HepG2 (cell line): Measurements from ENCODE around the gene FBH1. TPM values are rescaled to one million over a fixed set of nuclear protein-coding genes. Genes with fewer than 3 reads are reported as not detected.

ENCODE experiments used
- ATAC-seq: fragments of 200-7000 bp; cut with Tn5 transposase; 3 replicates; pipeline ENCODE4 v1.9.1; 2020; ENCODE audit warnings: mild to moderate bottlenecking, moderate library complexity
- BruUV-seq: library from RNA; stranded (reverse); fragments of 400-500 nt; replicated peaks from 2 replicates; lab custom pipeline; 2021; lab: Mats Ljungman, UMichigan
- CTCF ChIA-PET: fragments of 300-600 bp; formaldehyde crosslinking; extraction: SDS; loops from one replicate; lab custom pipeline; 2021; ENCODE audit warnings: low total read pairs, inconsistent platforms, low intra/inter-chr PET ratio; lab: Yijun Ruan, JAX
- POLR2A ChIA-PET: fragments of 350-600 bp; sonication (Branson Sonifier 250); formaldehyde crosslinking; loops from one replicate; lab custom pipeline; 2020; ENCODE audit warnings: antibody characterized with exemption, inconsistent platforms; lab: Yijun Ruan, JAX
- DNase-seq: peaks from one replicate; pipeline ENCODE4 v3.0.0-alpha.2; 2015; ENCODE audit warnings: low spot score
- FAIRE-seq: peaks from 3 replicates; lab custom pipeline; 2011; peaks lifted over from hg19 to GRCh38; lab: Jason Lieb, UNC
- H2AFZ ChIP-seq: one replicate; pipeline ENCODE4 v1.6.1; 2011; ENCODE audit warnings: low read length, inconsistent platforms
- H3K27ac ChIP-seq: fragments of 300-600 bp; 3 replicates; pipeline ENCODE4 v1.8.0; 2011; ENCODE audit warnings: mixed run types, mild to moderate bottlenecking, mixed read lengths, low read length, inconsistent platforms; ENCODE audit not compliant: insufficient read depth; ENCODE audit errors: extremely low read length
- H3K27me3 ChIP-seq, 2 experiments: fragments of 200-600 bp in 1 of 2; 2 replicates in 1 of 2; 3 replicates in 1 of 2; pipeline versions ENCODE4 v1.6.0 to v1.8.0; 2011; ENCODE audit warnings: low read length in 2 of 2, mild to moderate bottlenecking in 2 of 2, moderate library complexity in 2 of 2, inconsistent platforms in 1 of 2; ENCODE audit not compliant: insufficient read depth in 2 of 2, control insufficient read depth in 1 of 2
- H3K36me3 ChIP-seq, 2 experiments: fragments of 200-600 bp in 1 of 2; replicated peaks in 1 of 2; 2 replicates in 1 of 2; 3 replicates in 1 of 2; pipeline versions ENCODE4 v1.5.1 to v1.8.0; 2011; ENCODE audit warnings: low read length in 2 of 2, inconsistent platforms in 1 of 2; ENCODE audit not compliant: insufficient read depth in 2 of 2, control insufficient read depth in 1 of 2
- H3K4me1 ChIP-seq: 2 replicates; pipeline ENCODE4 v1.5.1; 2012; ENCODE audit warnings: low read length, inconsistent platforms; ENCODE audit not compliant: insufficient read depth
- H3K4me2 ChIP-seq: 2 replicates; pipeline ENCODE4 v1.6.0; 2011; ENCODE audit warnings: low read depth, low read length, inconsistent platforms
- H3K4me3 ChIP-seq, 3 experiments: fragments of 200-600 bp in 1 of 3; sonication (generic), shearing (Covaris generic) in 1 of 3; replicated peaks in 1 of 3; 2 replicates each; pipeline ENCODE4 v1.5.1; 2011 to 2016; ENCODE audit warnings: low read length in 3 of 3, inconsistent platforms in 2 of 3, low read depth in 2 of 3, mild to moderate bottlenecking in 2 of 3, control low read depth in 1 of 3, mixed read lengths in 1 of 3; ENCODE audit not compliant: insufficient read depth in 1 of 3
- H3K79me2 ChIP-seq: one replicate; pipeline ENCODE4 v1.6.1; 2011; ENCODE audit warnings: low read length, inconsistent platforms; ENCODE audit not compliant: insufficient read depth
- H3K9ac ChIP-seq: 2 replicates; pipeline ENCODE4 v1.6.0; 2011; ENCODE audit warnings: mild to moderate bottlenecking, low read depth, low read length, inconsistent platforms; ENCODE audit not compliant: insufficient read depth
- H3K9me3 ChIP-seq: 2 replicates; pipeline ENCODE4 v1.5.1; 2012; ENCODE audit warnings: mild to moderate bottlenecking, low read length
- H4K20me1 ChIP-seq: 2 replicates; pipeline ENCODE4 v1.6.0; 2011; ENCODE audit warnings: inconsistent platforms, mild to moderate bottlenecking, low read length, moderate library complexity; ENCODE audit not compliant: insufficient read depth
- TIGD3 ChIP-seq: sonication (generic); formaldehyde crosslinking; IDR thresholded peaks from 2 replicates; pipeline ENCODE4 v1.5.1; 2020; ENCODE audit warnings: mild to moderate bottlenecking, missing genetic modification reagents, borderline replicate concordance
- ZFAT ChIP-seq: sonication (generic); formaldehyde crosslinking; conservative IDR thresholded peaks from 2 replicates; pipeline ENCODE4 v1.8.1; 2023; ENCODE audit warnings: missing genetic modification reagents, inconsistent platforms
- WGBS: methylation state at CpG from one replicate; pipeline ENCODE4 v1.1.6; 2017; ENCODE audit warnings: low lambda C conversion rate; 5-methylcytosine and 5-hydroxymethylcytosine counted together
- in situ Hi-C: cut with HindIII; loops from 2 replicates; pipeline ENCODE4 v1.10.0; 2017; ENCODE audit warnings: low pct_unique_long_range_greater_than_20kb; ENCODE audit not compliant: extremely low pct_ligation_motif_present
- intact Hi-C: fragments of 100-400 bp; cut with micrococcal nuclease; formaldehyde crosslinking; loops from one replicate; pipeline ENCODE4 v1.10.0; 2022; ENCODE audit not compliant: unreplicated experiment
- polyA plus RNA-seq, 8 experiments: library from polyadenylated mRNA; depleted of rRNA in 3 of 8; stranded (reverse) in 7 of 8; unstranded in 1 of 8; fragments of >200 nt; fragmentation: Illumina TruSeq in 4 of 8; extraction: Trizol in 4 of 8; gene quantifications; 2 replicates each; pipeline versions ENCODE4 v1.2.1 to v1.2.3, GENCODE V29; 2011 to 2016; ENCODE audit warnings: low read depth in 4 of 8, missing spikeins in 1 of 8, mixed read lengths in 1 of 8; ENCODE audit not compliant: insufficient read depth in 1 of 8
- total RNA-seq, 5 experiments: library from RNA; depleted of rRNA; stranded (reverse); fragments of >200 nt; fragmentation: Illumina TruSeq; extraction: Trizol; gene quantifications; 2 replicates each; pipeline ENCODE4 v1.2.3, GENCODE V29; 2016; ENCODE audit warnings: low read depth in 1 of 5
- TF ChIP-seq, protein P1 (sequence below): sonication (generic); formaldehyde crosslinking; IDR thresholded peaks from 2 replicates; pipeline ENCODE4 v1.4.0; 2020; ENCODE audit warnings: mild to moderate bottlenecking, missing genetic modification reagents

The FBH1 gene
- total and polyA plus RNA-seq, 2 of the 13 experiments (the other 11 are each of a cell fraction or from before 2014, with no cell fraction given) = 48.8 to 60.3 TPM

DNA sequence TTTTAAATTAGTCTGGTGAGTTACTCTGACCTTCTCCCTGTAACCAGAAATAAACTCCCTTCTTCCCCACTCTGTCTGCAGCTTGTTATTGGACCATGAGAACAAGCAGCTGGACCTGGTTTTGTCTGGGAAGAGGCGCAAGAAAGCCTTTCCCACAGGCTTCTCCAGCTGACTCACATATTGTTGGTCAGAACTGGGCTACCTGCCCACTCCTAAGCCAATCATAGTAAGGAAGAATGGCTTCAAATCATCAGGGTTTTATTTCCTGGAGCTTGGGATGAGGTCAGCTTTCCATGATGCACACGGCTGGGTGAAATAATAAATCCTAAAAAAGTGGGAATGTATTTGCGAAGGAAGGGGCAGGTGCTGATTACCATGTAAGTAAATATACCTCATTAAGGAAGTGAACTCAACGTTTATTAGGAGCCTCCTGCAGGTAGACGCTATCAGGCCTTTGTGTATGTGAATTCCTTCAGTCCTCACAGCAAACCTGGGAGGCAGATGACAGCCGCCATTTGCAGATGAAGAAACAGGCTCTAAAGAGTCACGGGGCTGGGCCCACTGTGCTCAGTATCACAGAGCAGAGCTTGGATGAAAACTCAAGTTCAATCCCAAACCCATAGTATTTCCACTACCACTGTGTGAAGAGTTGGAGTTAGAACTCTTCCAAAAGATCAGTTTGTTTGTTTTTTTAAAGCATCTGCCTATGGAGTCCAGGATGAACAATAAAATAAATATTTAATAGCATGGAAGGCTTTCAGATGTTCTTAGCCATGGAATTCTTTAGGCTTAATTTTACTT, 54.5 kb downstream of the FBH1 start:
- no TSS peak for BruUV-seq
- TF ChIP-seq, protein P1, sequence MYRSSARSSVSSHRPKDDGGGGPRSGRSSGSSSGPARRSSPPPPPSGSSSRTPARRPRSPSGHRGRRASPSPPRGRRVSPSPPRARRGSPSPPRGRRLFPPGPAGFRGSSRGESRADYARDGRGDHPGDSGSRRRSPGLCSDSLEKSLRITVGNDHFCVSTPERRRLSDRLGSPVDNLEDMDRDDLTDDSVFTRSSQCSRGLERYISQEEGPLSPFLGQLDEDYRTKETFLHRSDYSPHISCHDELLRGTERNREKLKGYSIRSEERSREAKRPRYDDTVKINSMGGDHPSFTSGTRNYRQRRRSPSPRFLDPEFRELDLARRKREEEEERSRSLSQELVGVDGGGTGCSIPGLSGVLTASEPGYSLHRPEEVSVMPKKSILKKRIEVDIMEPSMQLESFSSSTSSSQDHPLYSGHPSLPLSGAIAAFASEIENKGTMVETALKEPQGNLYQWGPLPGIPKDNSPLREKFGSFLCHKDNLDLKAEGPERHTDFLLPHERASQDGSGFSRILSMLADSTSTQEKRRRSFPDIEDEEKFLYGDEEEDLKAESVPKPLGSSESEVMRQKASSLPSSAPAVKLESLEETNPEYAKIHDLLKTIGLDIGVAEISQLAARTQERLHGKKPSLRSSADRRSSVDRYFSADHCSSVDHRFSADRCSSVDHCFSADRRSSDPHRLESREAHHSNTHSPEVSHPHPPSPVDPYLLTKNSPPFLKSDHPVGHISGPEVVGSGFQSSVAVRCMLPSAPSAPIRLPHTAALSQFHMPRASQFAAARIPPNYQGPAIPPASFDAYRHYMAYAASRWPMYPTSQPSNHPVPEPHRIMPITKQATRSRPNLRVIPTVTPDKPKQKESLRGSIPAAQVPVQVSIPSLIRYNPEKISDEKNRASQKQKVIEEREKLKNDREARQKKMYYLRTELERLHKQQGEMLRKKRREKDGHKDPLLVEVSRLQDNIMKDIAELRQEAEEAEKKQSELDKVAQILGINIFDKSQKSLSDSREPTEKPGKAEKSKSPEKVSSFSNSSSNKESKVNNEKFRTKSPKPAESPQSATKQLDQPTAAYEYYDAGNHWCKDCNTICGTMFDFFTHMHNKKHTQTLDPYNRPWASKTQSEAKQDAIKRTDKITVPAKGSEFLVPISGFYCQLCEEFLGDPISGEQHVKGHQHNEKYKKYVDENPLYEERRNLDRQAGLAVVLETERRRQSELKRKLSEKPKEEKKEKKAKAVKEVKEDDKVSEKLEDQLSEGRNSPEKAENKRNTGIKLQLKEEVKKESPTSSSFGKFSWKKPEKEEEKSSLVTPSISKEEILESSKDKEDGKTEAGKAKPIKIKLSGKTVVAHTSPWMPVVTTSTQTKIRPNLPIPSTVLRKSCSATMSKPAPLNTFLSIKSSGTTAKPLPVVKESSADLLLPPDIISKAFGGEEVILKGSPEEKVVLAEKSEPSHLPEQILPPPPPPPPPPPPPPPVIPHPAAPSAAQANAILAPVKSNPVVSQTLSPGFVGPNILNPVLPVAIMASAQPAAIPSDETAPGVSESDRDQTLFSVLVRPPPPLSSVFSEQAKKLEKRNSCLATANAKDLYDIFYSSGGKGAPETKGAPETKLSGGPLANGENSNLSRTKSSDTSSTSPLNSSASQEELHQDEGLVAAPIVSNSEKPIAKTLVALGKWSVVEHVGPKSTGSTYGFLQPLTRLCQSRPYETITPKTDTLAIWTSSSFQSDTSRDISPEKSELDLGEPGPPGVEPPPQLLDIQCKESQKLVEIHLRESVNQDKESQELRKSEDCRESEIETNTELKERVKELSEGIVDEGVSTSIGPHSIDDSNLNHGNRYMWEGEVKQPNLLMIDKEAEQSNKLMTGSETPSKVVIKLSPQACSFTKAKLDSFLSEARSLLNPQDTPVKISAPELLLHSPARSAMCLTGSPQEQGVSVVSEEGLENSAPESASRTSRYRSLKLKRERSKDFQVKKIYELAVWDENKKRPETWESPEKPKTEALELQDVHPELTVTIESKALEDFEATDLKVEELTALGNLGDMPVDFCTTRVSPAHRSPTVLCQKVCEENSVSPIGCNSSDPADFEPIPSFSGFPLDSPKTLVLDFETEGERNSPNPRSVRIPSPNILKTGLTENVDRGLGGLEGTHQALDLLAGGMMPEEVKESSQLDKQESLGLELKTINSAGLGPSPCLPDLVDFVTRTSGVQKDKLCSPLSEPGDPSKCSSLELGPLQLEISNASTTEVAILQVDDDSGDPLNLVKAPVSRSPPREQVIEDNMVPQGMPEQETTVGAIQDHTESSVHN (CRISPR knock-in tag) = no peak
- TF ChIP-seq TIGD3 (CRISPR knock-in tag) (no peak), ZFAT (CRISPR knock-in tag) (no peak)
- H3K4me3 ChIP-seq = no peak overlapping the region
- ATAC-seq (no peak), FAIRE-seq (no peak), DNase-seq (no peak)
- intact Hi-C loops (loop anchor here (5.0 to 10.0 kb wide), 2 partner anchors 68 to 140 kb away; partner anchors contain the start of gene RBM17), in situ Hi-C loops (no loop called here)
- no peaks in the 10 kb centered on the region for H3K9me3 ChIP-seq
- ChIA-PET CTCF (no interaction called here), POLR2A (no interaction called here)
- no peaks in the 10 kb centered on the region for H4K20me1 ChIP-seq
- H3K4me2 ChIP-seq = no peak overlapping the region
- WGBS = 68% methylated on average over 7 of the region's 7 CpGs
- no peak overlapping the region for H3K9ac ChIP-seq
- no peak overlapping the region for H3K27ac ChIP-seq
- no peak overlapping the region for H2AFZ ChIP-seq
- H3K79me2 ChIP-seq = no peaks in the 10 kb centered on the region
- peaks cover 39% of the 10 kb centered on the region for H3K4me1 ChIP-seq
- no peaks in the 10 kb centered on the region for H3K36me3 ChIP-seq
- peaks cover 5 to 52% of the 10 kb centered on the region in 2 experiments for H3K27me3 ChIP-seq
